Measurements from ENCODE around the gene IMPA2. TPM values are rescaled to one million over a fixed set of nuclear protein-coding genes. Genes with fewer than 3 reads are reported as not detected.

The IMPA2 gene
- total RNA-seq, 1 experiment from 2014 or later: 37.6 TPM

DNA sequence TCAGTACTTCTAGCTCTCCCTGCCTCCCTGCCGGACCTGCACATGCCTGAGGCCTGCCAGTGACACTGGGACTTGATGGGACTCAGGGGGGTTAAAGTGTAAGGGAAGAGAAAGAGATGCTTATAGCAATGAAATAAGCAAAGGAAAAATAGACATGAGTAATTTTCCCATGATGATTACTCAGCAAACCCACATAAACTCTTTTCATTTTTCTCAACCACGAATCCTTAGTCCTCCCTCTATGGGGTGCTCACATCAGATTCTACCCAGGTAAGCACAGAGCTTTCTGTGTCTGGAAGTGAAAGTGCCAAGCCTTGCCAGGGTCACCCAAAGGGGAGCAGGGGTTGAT lies 67.5 kb downstream of the IMPA2 start:
- in situ Hi-C loops (cut with HindIII; ENCODE audit: low pct_unique_long_range_greater_than_20kb, low sequenced_read_pairs): no loop called here
- Histone ChIP-seq H3K9me3 (ENCODE audit: control insufficient read depth, insufficient read depth, low read depth, low read length) (no peaks in the 10 kb centered on the region), H3K4me1 (ENCODE audit: control insufficient read depth, insufficient read depth, low read length) (no peaks in the 10 kb centered on the region), H3K27ac (ENCODE audit: low read length) (no peak overlapping the region), H3K27me3 (ENCODE audit: control insufficient read depth, insufficient read depth, low read length) (no peaks in the 10 kb centered on the region), H3K36me3 (ENCODE audit: control insufficient read depth, insufficient read depth, low read length) (no peaks in the 10 kb centered on the region), H3K4me3 (ENCODE audit: low read depth in 2 of 2, low read length in 2 of 2) (no peak overlapping the region)
- TF ChIP-seq POLR2AphosphoS5 (IDR thresholded peaks at IDR 0.05; ENCODE audit: low read depth, low read length) (no peak), CTCF (IDR thresholded peaks at IDR 0.05) (no peak)
- no TSS peak for BruUV-seq (replicated peaks)
- DNase-seq (ENCODE audit: low read depth, low spot score) (no peak), ATAC-seq (no peak)
- intact Hi-C loops (cut with micrococcal nuclease; ENCODE audit: unreplicated experiment): no loop called here
- CTCF ChIA-PET: no interaction called here
- POLR2A ChIA-PET: no interaction called here

GRCh38 chr18:12049978-12050811 lies 68.9 kb downstream of the IMPA2 start:
- in situ Hi-C loops (cut with HindIII; ENCODE audit: low pct_unique_long_range_greater_than_20kb, low sequenced_read_pairs) (no loop called here), intact Hi-C loops (cut with micrococcal nuclease; ENCODE audit: unreplicated experiment) (no loop called here)
- BruUV-seq (replicated peaks): no TSS peak
- DNase-seq (ENCODE audit: low read depth, low spot score) (no peak), ATAC-seq (no peak)
- TF ChIP-seq REST (IDR thresholded peaks at IDR 0.05; ENCODE audit: insufficient read depth in 1 of 2, low read depth in 2 of 2, low read length in 1 of 2) (no peak), TCF7L2 (IDR thresholded peaks at IDR 0.05; ENCODE audit: low read depth, low read length) (no peak), CTCF (IDR thresholded peaks at IDR 0.05) (no peak), POLR2AphosphoS5 (IDR thresholded peaks at IDR 0.05; ENCODE audit: low read depth, low read length) (no peak), SIN3A (IDR thresholded peaks at IDR 0.05; ENCODE audit: borderline replicate concordance, insufficient read depth, low read depth, low read length) (no peak)
- Histone ChIP-seq H3K27me3 (ENCODE audit: control insufficient read depth, insufficient read depth, low read length) (no peaks in the 10 kb centered on the region), H3K27ac (ENCODE audit: low read length) (no peak overlapping the region), H3K4me3 (ENCODE audit: low read depth in 2 of 2, low read length in 2 of 2) (no peak overlapping the region), H3K4me1 (ENCODE audit: control insufficient read depth, insufficient read depth, low read length) (no peaks in the 10 kb centered on the region), H3K9me3 (ENCODE audit: control insufficient read depth, insufficient read depth, low read depth, low read length) (no peaks in the 10 kb centered on the region), H3K36me3 (ENCODE audit: control insufficient read depth, insufficient read depth, low read length) (no peaks in the 10 kb centered on the region)
- ChIA-PET POLR2A (no interaction called here), CTCF (no interaction called here)
